Spleen (tissue), 7 donors: ENCODE measurements around the gene MPZ.

Experiments
- CTCF ChIP-seq, 11 experiments: fragments of 200-600 bp in 7 of 11; fragments of 450-650 bp in 4 of 11; sonication (generic) in 4 of 11; IDR thresholded peaks in 8 of 11; conservative IDR thresholded peaks in 3 of 11; 1 replicate in 7 of 11; 2 replicates in 4 of 11; pipeline versions ENCODE4 v1.4.0 to v1.8.0; 2016 to 2021; ENCODE audit warnings: antibody characterized with exemption in 11 of 11, inconsistent platforms in 4 of 11, mild to moderate bottlenecking in 1 of 11
- POLR2AphosphoS5 ChIP-seq, 3 donors: sonication (generic); formaldehyde crosslinking; IDR thresholded peaks; one replicate each; pipeline ENCODE4 v1.5.1; 2017; ENCODE audit warnings: antibody characterized with exemption in 3 of 3
- donor health status: DM: no; HTN: no; CAD: no; lungs with moderate emphysema.
- donor health status: DM: no; HTN: no; CAD: no.
- donor health status: DM: no; HTN: no; CAD: no.

GRCh38 chr1:161285521-161285920, 24.2 kb downstream of the MPZ start:
- TF ChIP-seq POLR2AphosphoS5 (IDR thresholded peaks at IDR 0.05) (no peak), CTCF (IDR thresholded peaks at IDR 0.05 in 8 of 11, conservative IDR thresholded peaks at IDR 0.05 in 3 of 11) (no peak)
